Measurements from ENCODE around the gene PPARD.

DNA sequence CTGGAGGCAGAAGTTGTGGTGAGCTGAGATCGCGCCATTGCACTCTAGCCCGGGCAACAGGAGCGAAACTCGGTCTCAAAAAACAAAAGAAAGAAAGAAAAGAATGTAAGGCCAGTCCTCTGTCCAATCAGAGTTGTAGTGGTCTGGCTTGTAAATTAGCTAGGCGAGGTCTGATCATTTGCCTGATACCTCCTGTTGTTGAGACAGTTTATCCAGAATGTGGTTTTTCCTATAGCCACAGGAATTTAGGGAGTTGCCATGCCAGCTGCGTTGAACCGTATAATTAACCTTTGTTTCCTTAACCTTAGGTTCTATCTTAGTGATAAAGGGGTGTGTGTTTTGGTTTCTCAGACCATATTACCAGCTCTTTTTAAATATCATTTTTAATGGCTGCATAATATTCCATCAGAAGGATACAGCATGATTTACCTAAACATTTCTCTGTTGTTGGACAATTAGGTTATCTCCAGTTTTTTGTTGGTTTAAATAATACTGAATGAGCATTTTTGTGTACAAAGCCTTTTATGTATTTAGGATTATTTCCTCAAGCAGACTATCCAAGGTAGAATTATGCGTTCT lies 11.7 kb upstream of the PPARD start:
- TF ChIP-seq, protein P1, sequence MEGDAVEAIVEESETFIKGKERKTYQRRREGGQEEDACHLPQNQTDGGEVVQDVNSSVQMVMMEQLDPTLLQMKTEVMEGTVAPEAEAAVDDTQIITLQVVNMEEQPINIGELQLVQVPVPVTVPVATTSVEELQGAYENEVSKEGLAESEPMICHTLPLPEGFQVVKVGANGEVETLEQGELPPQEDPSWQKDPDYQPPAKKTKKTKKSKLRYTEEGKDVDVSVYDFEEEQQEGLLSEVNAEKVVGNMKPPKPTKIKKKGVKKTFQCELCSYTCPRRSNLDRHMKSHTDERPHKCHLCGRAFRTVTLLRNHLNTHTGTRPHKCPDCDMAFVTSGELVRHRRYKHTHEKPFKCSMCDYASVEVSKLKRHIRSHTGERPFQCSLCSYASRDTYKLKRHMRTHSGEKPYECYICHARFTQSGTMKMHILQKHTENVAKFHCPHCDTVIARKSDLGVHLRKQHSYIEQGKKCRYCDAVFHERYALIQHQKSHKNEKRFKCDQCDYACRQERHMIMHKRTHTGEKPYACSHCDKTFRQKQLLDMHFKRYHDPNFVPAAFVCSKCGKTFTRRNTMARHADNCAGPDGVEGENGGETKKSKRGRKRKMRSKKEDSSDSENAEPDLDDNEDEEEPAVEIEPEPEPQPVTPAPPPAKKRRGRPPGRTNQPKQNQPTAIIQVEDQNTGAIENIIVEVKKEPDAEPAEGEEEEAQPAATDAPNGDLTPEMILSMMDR (IDR thresholded peaks at IDR 0.05), result no peak
- no peak for TF ChIP-seq POLR2A (IDR thresholded peaks at IDR 0.05)

All from adrenal gland (tissue), 5 donors.